ENCODE measurements around the gene SF3B2. TPM values are rescaled to one million over a fixed set of nuclear protein-coding genes. Genes with fewer than 3 reads are reported as not detected.

The SF3B2 gene
- total RNA-seq, 4 donors from 2014 or later: 92.9 to 186 (median 124) TPM

Other genes starting within 250 kb of the SF3B2 start
- under 1 TPM in 1 of 4 donors, not detected in 3; 0.11 TPM for gene SNX32, start 218.4 kb upstream of the SF3B2 start, total RNA-seq
- gene CFL1, start 194.2 kb upstream of the SF3B2 start, total RNA-seq: 100 to 1,000 TPM; 153 to 371 (median 251) TPM
- gene MUS81, start 191.9 kb upstream of the SF3B2 start, total RNA-seq: 10 to 100 TPM; 26.4 to 44.9 (median 34.8) TPM
- gene EFEMP2, start 179.6 kb upstream of the SF3B2 start, total RNA-seq: 10 to 100 TPM; 20.6 to 24.1 (median 22.9) TPM
- gene CTSW, start 172.5 kb upstream of the SF3B2 start, total RNA-seq: under 1 TPM in 3 of 4 donors, not detected in 1; 0.20 to 0.49 (median 0.32) TPM
- 10 to 100 TPM; 39.6 to 79.3 (median 53.0) TPM for gene FIBP, start 163.9 kb upstream of the SF3B2 start, total RNA-seq
- 10 to 100 TPM; 25.4 to 81.3 (median 42.4) TPM for gene CCDC85B, start 161.7 kb upstream of the SF3B2 start, total RNA-seq
- 1 to 10 TPM in 3 of 4 donors, under 1 TPM in 1; 0.36 to 9.3 (median 5.2) TPM for gene FOSL1, start 152.0 kb upstream of the SF3B2 start, total RNA-seq
- 10 to 100 TPM; 20.8 to 30.7 (median 23.9) TPM for gene C11orf68, start 133.3 kb upstream of the SF3B2 start, total RNA-seq
- 100 to 1,000 TPM in 3 of 4 donors, 10 to 100 TPM in 1; 96.7 to 146 (median 110) TPM for gene DRAP1, start 132.9 kb upstream of the SF3B2 start, total RNA-seq
- gene TSGA10IP, start 106.9 kb upstream of the SF3B2 start, total RNA-seq: not detected
- gene SART1, start 90.6 kb upstream of the SF3B2 start, total RNA-seq: 10 to 100 TPM; 12.0 to 55.2 (median 33.3) TPM
- 10 to 100 TPM; 29.3 to 39.8 (median 35.4) TPM for gene EIF1AD, start 50.2 kb upstream of the SF3B2 start, total RNA-seq
- gene BANF1, start 49.9 kb upstream of the SF3B2 start, total RNA-seq: 100 to 1,000 TPM in 1 of 4 donors, 10 to 100 TPM in 3; 57.4 to 126 (median 72.1) TPM
- 1 to 10 TPM in 2 of 4 donors, under 1 TPM in 1, not detected in 1; 0.71 to 6.0 (median 3.1) TPM for gene CST6, start 40.4 kb upstream of the SF3B2 start, total RNA-seq
- not detected for gene CATSPER1, start 25.9 kb upstream of the SF3B2 start, total RNA-seq
- gene GAL3ST3, start 3.2 kb upstream of the SF3B2 start, total RNA-seq: under 1 TPM in 1 of 4 donors, not detected in 3; 0.12 TPM
- gene PACS1, start 17.9 kb downstream of the SF3B2 start, total RNA-seq: 10 to 100 TPM in 3 of 4 donors, 1 to 10 TPM in 1; 6.6 to 20.4 (median 16.9) TPM
- gene KLC2, start 205.3 kb downstream of the SF3B2 start, total RNA-seq: 10 to 100 TPM; 28.4 to 58.7 (median 51.2) TPM
- 100 to 1,000 TPM in 3 of 4 donors, 10 to 100 TPM in 1; 96.0 to 194 (median 130) TPM for gene RAB1B, start 216.3 kb downstream of the SF3B2 start, total RNA-seq
- gene CNIH2, start 225.8 kb downstream of the SF3B2 start, total RNA-seq: not detected
- 100 to 1,000 TPM; 106 to 137 (median 113) TPM for gene YIF1A, start 236.8 kb downstream of the SF3B2 start, total RNA-seq
- gene TMEM151A, start 239.5 kb downstream of the SF3B2 start, total RNA-seq: not detected